GM19035 (cell line): Measurements from ENCODE around the gene CIROP.

Experiments
- ATAC-seq: cut with Tn5 transposase; IDR thresholded peaks from one replicate; pipeline ENCODE4 v1.9.1; 2021; ENCODE audit not compliant: unreplicated experiment

CIROP gene

DNA sequence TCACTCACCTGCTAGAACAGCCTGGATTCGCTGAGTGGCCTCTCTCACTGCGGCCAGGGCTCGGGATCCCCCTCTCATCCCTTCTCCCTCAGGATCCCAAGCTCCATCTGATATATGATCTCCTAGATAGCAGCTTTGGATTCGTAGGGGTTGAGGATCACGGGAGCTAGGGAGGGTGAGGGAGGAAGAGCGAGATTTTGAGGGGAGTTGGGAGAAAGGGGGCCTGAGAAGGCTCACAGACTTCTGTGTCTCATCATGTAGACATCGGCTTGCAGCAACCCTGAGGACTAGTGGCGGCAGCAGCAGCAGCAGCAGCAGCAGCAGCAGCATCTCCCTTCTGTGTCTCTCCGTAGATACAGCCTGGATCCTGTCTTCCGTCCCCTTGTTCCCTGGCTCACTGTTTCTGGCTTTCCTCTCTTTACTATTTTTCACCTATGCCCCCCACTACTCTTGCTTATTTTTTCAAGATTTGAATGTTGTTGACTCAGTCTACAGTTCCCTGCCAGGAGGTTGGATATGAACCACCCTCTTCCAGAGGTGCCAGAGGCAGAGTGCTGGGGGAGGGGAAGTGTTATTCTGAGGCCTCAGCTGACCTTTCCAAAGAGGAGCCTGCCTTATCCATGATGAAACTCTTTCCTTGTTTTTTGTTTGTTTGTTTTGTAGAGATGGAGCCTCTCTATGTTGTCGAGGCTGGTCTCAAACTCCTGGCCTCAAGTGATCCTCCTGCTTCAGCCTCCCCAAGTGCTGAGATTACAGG, at the start of gene CIROP:
Gene CIROP (minus strand): TSS at position 399 of the 757 bp plus-strand sequence. CDS start 69 bp downstream, at position 330.
- ATAC-seq = no peak

DNA sequence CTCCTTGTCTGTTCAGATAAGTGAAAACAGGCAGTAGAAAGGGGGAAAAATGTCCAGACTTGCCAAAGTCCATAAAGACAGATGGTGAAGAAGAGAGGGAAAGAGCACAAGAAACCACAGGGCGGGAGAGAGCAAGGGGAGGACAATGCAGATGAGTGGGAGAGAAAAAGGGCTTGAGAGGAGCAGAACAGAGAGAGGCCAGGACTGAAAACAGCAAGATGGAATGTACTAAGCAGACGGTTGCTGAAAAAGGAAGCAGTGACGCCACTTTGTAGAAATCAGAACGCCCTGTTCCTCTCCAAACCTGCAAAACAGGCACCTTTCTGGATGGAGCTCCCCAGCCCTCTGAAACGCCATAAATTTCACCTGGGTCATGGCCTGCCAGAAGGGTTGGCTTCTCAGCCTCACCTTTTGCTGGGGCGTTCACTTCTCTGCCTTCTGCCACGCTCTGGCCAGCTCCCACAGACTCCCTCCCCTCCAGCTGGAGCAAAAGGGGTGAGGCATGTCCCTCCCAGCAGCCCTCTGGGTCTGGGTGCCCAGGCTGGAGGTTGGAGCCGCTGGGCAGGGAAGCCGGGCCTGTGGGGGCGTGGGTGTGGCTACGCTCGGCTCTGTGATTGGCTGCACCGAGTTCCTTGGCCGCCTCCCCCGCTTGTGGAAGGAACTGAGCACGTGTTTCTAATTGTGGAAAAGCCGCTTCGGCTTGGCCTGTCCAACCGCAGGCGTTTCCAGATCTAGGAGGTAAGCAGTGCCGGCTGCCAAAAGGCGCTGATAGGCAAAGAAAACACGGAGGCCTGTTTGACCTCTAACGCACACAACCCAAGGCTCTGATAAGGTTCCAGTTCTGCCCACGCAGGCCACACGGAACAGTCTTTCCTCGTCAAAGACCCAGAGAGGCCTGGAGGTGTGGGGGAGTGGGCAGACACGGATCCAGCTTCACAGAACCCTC, 49.3 kb upstream of the CIROP start:
- no peak for ATAC-seq

GRCh38 chr14:23151342-23151741, 46.6 kb upstream of the CIROP start:
- no peak for ATAC-seq

GRCh38 chr14:23149745-23150144, 45.0 kb upstream of the CIROP start:
- ATAC-seq = no peak

GRCh38 chr14:23148591-23149249, 43.9 kb upstream of the CIROP start:
- ATAC-seq = no peak

DNA sequence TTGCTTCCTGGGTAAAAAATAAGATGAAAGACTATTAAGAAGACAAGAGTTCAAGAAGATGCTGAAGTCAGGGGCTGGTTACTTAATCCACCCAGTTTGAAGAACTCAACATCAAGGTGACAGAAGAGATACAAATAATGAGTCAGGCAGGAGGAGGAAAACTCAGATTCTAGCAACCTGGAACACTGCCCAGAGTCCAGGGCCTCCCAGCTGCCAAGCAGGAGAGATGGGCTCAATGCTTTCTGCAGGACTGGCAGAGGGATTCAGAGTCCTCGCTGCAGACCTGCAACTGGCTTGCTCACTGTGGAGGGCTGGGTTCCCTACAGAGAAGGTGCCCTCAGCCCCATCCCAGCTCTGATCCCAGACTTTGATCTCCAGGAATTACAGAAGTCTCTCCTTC, 42.9 kb upstream of the CIROP start:
- no peak for ATAC-seq

DNA sequence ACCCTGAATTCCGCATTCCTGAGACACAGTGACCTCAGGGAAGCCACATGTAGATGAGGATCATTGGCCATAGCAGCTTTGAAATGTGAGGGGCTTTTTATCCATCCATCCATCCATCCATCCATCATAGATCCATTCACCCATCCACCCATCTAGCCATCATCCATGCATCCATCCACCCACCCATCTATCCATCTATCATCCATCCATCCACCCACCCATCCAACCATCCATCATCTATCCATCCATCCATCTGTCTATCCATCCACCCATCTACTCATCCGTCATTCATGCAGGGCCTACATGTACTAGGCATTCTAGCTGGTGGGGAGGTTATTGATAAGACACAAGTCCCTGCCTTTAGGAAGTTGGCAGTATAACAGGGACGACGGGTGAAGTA, 42.2 kb upstream of the CIROP start:
- ATAC-seq = no peak

DNA sequence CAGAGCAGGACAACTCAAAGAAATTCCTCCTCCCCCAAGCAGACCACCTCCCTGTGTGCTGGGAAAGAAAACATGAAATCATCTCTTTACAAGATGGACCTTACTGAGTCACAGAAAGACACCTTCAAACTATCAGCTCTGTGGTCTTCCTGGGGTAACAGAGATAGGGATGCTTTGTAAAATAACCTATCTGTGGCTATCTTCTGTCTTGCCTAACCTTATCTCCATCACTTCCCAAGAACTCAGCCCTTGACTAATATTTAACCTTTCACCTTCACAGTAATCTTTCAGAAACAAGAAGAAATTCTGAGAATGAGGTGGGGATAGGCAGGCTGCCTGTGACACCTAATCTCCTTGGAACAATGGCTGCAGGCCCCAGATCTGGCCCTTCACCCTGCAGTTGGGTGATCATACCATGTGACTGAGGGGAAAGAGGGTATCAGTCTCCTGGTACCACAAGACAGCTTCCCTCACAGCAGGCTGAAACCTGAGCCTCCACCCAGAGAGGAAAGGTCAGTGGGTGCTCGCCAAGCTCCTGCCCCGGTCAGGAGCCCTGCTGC, 41.6 kb upstream of the CIROP start:
- no peak for ATAC-seq

GRCh38 chr14:23145794-23146350, 41.1 kb upstream of the CIROP start:
- ATAC-seq = no peak

GRCh38 chr14:23143911-23144310, 39.1 kb upstream of the CIROP start:
- ATAC-seq = no peak

DNA sequence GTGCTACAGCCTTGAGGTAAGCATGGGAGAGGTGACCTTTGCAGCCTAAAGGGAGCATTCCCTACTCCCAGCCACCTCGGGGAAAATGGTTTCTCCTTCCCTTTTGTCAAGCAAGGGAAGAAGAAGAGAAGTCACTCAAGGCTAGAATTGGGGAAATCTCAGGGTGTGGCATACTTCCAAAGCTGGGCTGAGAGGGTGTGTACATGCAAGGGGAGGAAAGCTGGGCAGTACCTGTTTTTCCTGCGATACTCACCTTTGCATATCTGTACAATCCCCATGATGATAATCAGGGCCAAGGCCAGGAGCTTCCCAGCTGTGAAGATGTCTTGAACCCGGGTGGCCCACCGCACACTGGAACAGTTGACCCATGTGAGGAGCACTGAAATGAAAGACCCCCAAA, 38.0 kb upstream of the CIROP start:
- ATAC-seq = no peak

DNA sequence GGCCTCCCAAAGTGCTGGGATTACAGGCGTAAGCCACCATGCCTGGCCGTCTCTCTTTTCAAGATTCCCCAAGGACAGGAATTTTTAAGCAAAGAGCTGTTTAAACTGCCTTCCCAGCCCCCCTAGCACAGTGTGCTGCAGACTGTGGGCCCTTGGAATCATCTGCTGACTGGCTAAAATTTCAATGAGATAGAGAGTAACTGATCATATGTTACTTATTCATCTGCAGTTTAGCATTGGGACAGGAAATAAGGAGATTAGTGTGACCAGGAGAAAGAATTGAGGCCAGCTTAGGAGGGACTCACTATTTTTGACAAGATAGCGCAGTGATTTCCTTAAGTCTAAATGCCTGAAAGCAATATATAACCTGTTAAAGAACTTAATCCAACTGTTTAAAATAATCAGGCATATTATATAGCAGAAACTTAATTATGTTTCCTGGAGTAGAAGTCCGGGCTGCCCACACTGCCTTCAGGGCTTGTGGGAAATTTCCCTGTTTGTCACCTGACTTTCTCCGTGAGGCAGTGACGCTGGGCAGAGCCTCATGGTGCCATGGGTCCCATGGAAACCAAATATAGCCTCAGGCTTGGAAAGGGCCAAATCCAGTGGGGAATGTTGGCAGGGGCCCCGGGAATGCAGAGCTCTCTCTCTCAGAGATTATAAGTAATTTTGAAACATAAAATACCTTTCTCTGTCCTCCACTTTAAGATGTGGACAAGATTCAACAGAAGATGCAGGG, 37.1 kb upstream of the CIROP start:
- no peak for ATAC-seq

- no peak for ATAC-seq
Observed at GRCh38 chr14:23140371-23140770, 35.6 kb upstream of the CIROP start.

GRCh38 chr14:23139874-23140273, 35.1 kb upstream of the CIROP start:
- no peak for ATAC-seq

GRCh38 chr14:23137813-23138535, 33.2 kb upstream of the CIROP start:
- ATAC-seq = no peak

DNA sequence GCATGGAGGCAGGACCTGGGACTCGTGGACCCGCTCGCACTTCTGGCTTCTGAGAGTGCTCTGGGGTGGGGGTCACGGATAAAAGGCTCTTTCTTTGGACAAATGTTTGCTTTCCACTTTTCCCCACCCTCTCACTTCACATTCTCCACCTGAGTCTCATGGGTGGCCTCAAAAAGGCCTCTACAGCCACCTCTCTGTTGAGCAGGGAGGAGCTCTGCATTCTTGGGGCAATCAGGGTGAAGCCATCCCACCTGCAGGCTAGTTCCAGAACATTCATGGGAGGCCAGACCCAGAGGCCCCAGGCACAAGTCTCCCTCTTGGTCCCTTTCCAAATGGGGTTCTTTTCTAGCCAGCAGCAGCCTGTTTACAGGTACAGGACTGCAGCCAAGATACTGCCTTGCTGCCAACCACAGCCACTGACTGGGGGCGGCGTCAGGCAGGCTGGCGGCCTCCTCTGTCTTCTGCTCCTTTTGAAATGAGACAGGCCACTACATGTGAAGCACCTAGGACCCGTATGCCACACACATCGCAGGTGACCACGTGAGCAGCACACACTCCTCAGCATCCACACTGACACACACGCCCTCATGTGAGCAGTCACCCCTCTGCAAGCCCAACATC, 32.5 kb upstream of the CIROP start:
- no peak for ATAC-seq

- ATAC-seq = no peak
Observed at GRCh38 chr14:23136566-23137133, 31.9 kb upstream of the CIROP start.

DNA sequence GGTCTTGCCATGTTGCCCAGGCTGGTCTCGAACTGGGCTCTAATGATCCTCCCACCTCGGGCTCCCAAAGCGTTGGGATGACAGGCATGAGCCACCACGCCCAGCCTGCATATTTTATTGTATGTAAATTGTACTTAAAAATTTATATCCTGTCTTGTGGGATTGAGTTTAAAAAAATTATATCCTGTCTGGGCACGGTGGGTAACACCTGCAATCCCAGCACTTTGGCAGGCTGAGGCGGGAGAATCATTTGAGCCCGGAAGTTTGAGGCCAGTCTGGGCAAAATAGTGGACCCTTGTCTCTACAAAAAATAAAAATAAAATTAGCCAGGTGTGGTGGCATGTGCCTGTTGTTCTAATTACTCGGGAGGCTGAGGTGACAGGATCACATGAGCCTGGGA, 28.2 kb upstream of the CIROP start:
- ATAC-seq = no peak

DNA sequence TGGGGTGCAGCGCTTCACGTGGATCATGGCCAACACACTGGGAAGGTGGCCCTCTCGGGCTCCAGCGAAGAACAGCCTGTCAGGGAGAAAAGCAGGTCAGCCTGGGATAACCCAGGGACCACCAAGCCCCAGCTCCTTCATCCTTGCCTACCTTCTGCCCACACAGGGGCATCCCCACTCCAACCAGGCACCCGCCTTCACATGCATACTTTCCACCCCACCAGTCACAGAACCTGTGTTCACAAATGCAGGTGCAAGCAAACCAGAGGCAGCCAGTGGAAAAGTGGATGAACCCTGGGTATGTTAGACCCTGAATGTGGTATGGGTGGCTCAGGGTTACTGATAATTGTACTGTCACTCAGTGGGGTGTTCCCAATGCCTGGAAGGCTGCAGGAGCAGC, 26.7 kb upstream of the CIROP start:
- ATAC-seq = no peak
